HCT116 (cell line): Measurements from ENCODE around the gene STAT2. TPM values are rescaled to one million over a fixed set of nuclear protein-coding genes. Genes with fewer than 3 reads are reported as not detected.

Source experiments
- ATAC-seq: fragments of 200-7000 bp; cut with Tn5 transposase; 2 replicates; pipeline ENCODE4 v1.9.1; 2020; ENCODE audit warnings: mild to moderate bottlenecking, moderate library complexity
- BruUV-seq: library from RNA; stranded (reverse); fragments of 400-500 nt; replicated peaks from 2 replicates; lab custom pipeline; 2021; lab: Mats Ljungman, UMichigan
- CTCF ChIA-PET: fragments of 300-600 bp; sonication (Branson Sonifier 250); formaldehyde crosslinking; loops from one replicate; lab custom pipeline; 2021; ENCODE audit warnings: antibody characterized with exemption; lab: Charles Lee
- POLR2A ChIA-PET: fragments of 300-600, 350-600 bp; sonication (Branson Sonifier 250); formaldehyde crosslinking; loops from one replicate; lab custom pipeline; 2021; ENCODE audit warnings: antibody characterized with exemption; lab: Charles Lee
- RAD21 ChIA-PET, 2 experiments: fragments of 300-600 bp; sonication (Branson Sonifier 250); formaldehyde crosslinking; loops; one replicate each; lab custom pipeline; 2023; ENCODE audit warnings: low total read pairs in 2 of 2; ENCODE audit not compliant: uncharacterized antibody in 2 of 2, unreplicated experiment in 2 of 2, low non-redundant PET in 1 of 2; lab: Charles Lee
- DNase-seq: peaks from one replicate; pipeline ENCODE4 v3.0.0-alpha.2; 2010; ENCODE audit warnings: low read depth, low spot score
- H2AFZ ChIP-seq: fragments of 200-600 bp; shearing (Covaris generic), sonication (generic); 2 replicates; pipeline ENCODE4 v1.6.1; 2017; ENCODE audit warnings: low read depth, mixed run types, mixed read lengths, antibody characterized with exemption, low read length; ENCODE audit not compliant: poor library complexity, severe bottlenecking
- H3K27ac ChIP-seq: 2 replicates; pipeline ENCODE4 v1.5.1; 2012; ENCODE audit warnings: low read depth, low read length
- H3K27me3 ChIP-seq: fragments of 200-600 bp; sonication (generic); 2 replicates; pipeline ENCODE4 v1.6.1; 2016; ENCODE audit warnings: mixed run types, low read length, mixed read lengths; ENCODE audit not compliant: insufficient read depth
- H3K36me3 ChIP-seq, 2 experiments: fragments of 200-500 bp in 1 of 2; fragments of 200-600 bp in 1 of 2; sonication (Bioruptor generic) in 1 of 2; sonication (generic) in 1 of 2; 2 replicates each; pipeline versions ENCODE4 v1.5.1 to v1.6.1; 2014 to 2016; ENCODE audit warnings: low read length in 2 of 2, inconsistent platforms in 1 of 2, mixed read lengths in 1 of 2, mixed run types in 1 of 2; ENCODE audit not compliant: insufficient read depth in 2 of 2, control insufficient read depth in 1 of 2
- H3K4me1 ChIP-seq, 2 experiments: fragments of 200-600 bp in 1 of 2; sonication (generic) in 1 of 2; 2 replicates each; pipeline versions ENCODE4 v1.5.1 to v1.6.1; 2012 to 2017; ENCODE audit warnings: low read length in 2 of 2, inconsistent platforms in 1 of 2, mild to moderate bottlenecking in 1 of 2, mixed read lengths in 1 of 2, mixed run types in 1 of 2, moderate library complexity in 1 of 2; ENCODE audit not compliant: insufficient read depth in 2 of 2, control insufficient read depth in 1 of 2
- H3K4me2 ChIP-seq: fragments of 200-600 bp; sonication (generic); 2 replicates; pipeline ENCODE4 v1.6.1; 2017; ENCODE audit warnings: mixed run types, low read length, mixed read lengths
- H3K4me3 ChIP-seq, 2 experiments: fragments of 200-600 bp in 1 of 2; sonication (generic) in 1 of 2; replicated peaks in 1 of 2; 2 replicates each; pipeline ENCODE4 v1.5.1; 2011 to 2016; ENCODE audit warnings: low read length in 2 of 2, control low read depth in 1 of 2, low read depth in 1 of 2, mild to moderate bottlenecking in 1 of 2, mixed read lengths in 1 of 2, mixed run types in 1 of 2
- H3K79me2 ChIP-seq: fragments of 200-600 bp; sonication (generic); 2 replicates; pipeline ENCODE4 v1.6.1; 2017; ENCODE audit warnings: mild to moderate bottlenecking, mixed run types, low read length, moderate library complexity, mixed read lengths; ENCODE audit not compliant: insufficient read depth
- H3K9ac ChIP-seq: fragments of 200-600 bp; sonication (generic); 2 replicates; pipeline ENCODE4 v1.6.1; 2016; ENCODE audit warnings: low read length, mixed read lengths
- H3K9me2 ChIP-seq: fragments of 200-600 bp; sonication (generic), shearing (Covaris generic); 2 replicates; pipeline ENCODE4 v1.6.1; 2017; ENCODE audit warnings: mixed run types, mild to moderate bottlenecking, moderate library complexity; ENCODE audit not compliant: insufficient read depth
- H3K9me3 ChIP-seq, 2 experiments: fragments of 200-500 bp in 1 of 2; fragments of 200-600 bp in 1 of 2; sonication (Bioruptor generic) in 1 of 2; sonication (generic) in 1 of 2; 2 replicates each; pipeline ENCODE4 v1.6.1; 2014 to 2017; ENCODE audit warnings: low read length in 2 of 2, mixed read lengths in 2 of 2, inconsistent platforms in 1 of 2, low read depth in 1 of 2, mild to moderate bottlenecking in 1 of 2, mixed run types in 1 of 2, moderate library complexity in 1 of 2; ENCODE audit not compliant: control insufficient read depth in 1 of 2, insufficient read depth in 1 of 2
- H4K20me1 ChIP-seq: fragments of 200-600 bp; sonication (generic), shearing (Covaris generic); 2 replicates; pipeline ENCODE4 v1.6.1; 2017; ENCODE audit warnings: mixed run types, mild to moderate bottlenecking, moderate library complexity; ENCODE audit not compliant: insufficient read depth
- CBX3 ChIP-seq: IDR thresholded peaks from 2 replicates; pipeline ENCODE4 v1.6.1; 2012; ENCODE audit warnings: low read depth
- CEBPB ChIP-seq: IDR thresholded peaks from 2 replicates; pipeline ENCODE4 v1.6.1; 2012; ENCODE audit warnings: low read depth
- EGR1 ChIP-seq: IDR thresholded peaks from 2 replicates; pipeline ENCODE4 v1.6.1; 2012; ENCODE audit warnings: low read depth
- ELF1 ChIP-seq: IDR thresholded peaks from 2 replicates; pipeline ENCODE4 v1.6.1; 2012; ENCODE audit warnings: low read depth, borderline replicate concordance
- EZH2 ChIP-seq: fragments of 200-600 bp; sonication (generic); IDR thresholded peaks from 2 replicates; pipeline ENCODE4 v1.6.1; 2017; ENCODE audit warnings: antibody characterized with exemption, mixed run types
- FOSL1 ChIP-seq: IDR thresholded peaks from 2 replicates; pipeline ENCODE4 v1.6.1; 2012; ENCODE audit warnings: low read depth
- JUND ChIP-seq: IDR thresholded peaks from 2 replicates; pipeline ENCODE4 v1.6.1; 2012
- POLR2A ChIP-seq: IDR thresholded peaks from 2 replicates; pipeline ENCODE4 v1.7.0; 2011; ENCODE audit warnings: borderline replicate concordance; ENCODE audit not compliant: insufficient read depth, insufficient read length; ENCODE audit errors: extremely low read depth
- SRF ChIP-seq: IDR thresholded peaks from 2 replicates; pipeline ENCODE4 v1.6.1; 2012; ENCODE audit warnings: low read depth
- TCF7L2 ChIP-seq: IDR thresholded peaks from 2 replicates; pipeline ENCODE4 v1.7.0; 2011; ENCODE audit warnings: borderline replicate concordance, inconsistent platforms; ENCODE audit not compliant: insufficient read depth, insufficient read length; ENCODE audit errors: extremely low read depth
- YY1 ChIP-seq: IDR thresholded peaks from 2 replicates; pipeline ENCODE4 v1.6.1; 2011; ENCODE audit warnings: low read length, low read depth, moderate library complexity, mild to moderate bottlenecking; ENCODE audit not compliant: insufficient replicate concordance; ENCODE audit errors: extremely low read depth
- ZFX ChIP-seq: fragments of 450-650 bp; IDR thresholded peaks from 2 replicates; pipeline ENCODE4 v1.6.1; 2017
- ZNF274 ChIP-seq: fragments of 200-500 bp; sonication (Bioruptor generic); IDR thresholded peaks from 2 replicates; pipeline ENCODE4 v1.6.1; 2014; ENCODE audit warnings: mild to moderate bottlenecking, low read depth, low read length, inconsistent platforms
- intact Hi-C: fragments of 100-400 bp; cut with micrococcal nuclease; formaldehyde crosslinking; loops from 2 replicates; pipeline ENCODE4 v1.10.0; 2022
- total RNA-seq: library from RNA; stranded (reverse); gene quantifications from one replicate; pipeline ENCODE4 v1.2.1, GENCODE V29; 2021; ENCODE audit not compliant: unreplicated experiment
- TF ChIP-seq, protein P1 (sequence below): IDR thresholded peaks from 2 replicates; pipeline ENCODE4 v1.6.1; 2012
- TF ChIP-seq, protein P2 (sequence below): IDR thresholded peaks from 2 replicates; pipeline ENCODE4 v1.6.1; 2011; ENCODE audit warnings: mild to moderate bottlenecking, low read length, moderate library complexity; ENCODE audit not compliant: insufficient replicate concordance; ENCODE audit errors: extremely low read depth
- TF ChIP-seq, protein P3 (sequence below), 3 experiments: fragments of 200-600 bp in 1 of 3; sonication (generic) in 1 of 3; IDR thresholded peaks in 2 of 3; conservative IDR thresholded peaks in 1 of 3; 2 replicates each; pipeline ENCODE4 v1.5.1; 2012 to 2017; ENCODE audit warnings: low read depth in 2 of 3, low read length in 2 of 3, antibody characterized with exemption in 1 of 3, borderline replicate concordance in 1 of 3, control low read depth in 1 of 3, mild to moderate bottlenecking in 1 of 3, mixed read lengths in 1 of 3, mixed run types in 1 of 3, moderate library complexity in 1 of 3; ENCODE audit not compliant: insufficient read depth in 1 of 3

Gene STAT2
- total RNA-seq, 1 experiment from 2014 or later = 53.1 TPM

DNA sequence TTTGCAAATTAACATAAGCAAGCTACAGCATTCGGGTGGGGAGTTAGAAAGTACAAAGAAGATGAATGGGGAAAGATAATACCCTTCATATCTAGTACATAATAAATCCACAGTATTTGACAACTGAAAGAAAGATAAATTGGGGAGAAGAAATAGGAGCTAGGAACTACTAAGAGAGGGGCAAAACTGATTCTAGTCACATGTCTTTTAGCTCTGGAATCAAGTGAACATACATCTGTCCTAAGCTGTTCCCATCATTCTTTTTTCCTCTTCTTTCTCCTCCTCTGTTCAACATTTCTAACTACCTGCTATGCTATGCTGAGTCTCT lies 18.0 kb upstream of the STAT2 start:
- POLR2A ChIA-PET = interaction anchor here (1.3 to 1.6 kb wide), 2 partner anchors 8 to 17 kb away, joined by 3 to 5 read pairs; no protein-coding TSS in a partner anchor
- H3K9me3 ChIP-seq = no peaks in the 10 kb centered on the region
- no peak overlapping the region for H3K9ac ChIP-seq
- no peak for ATAC-seq
- CTCF ChIA-PET = interaction anchor here (2.4 kb wide), 1 partner anchor 87 kb away, joined by 10 read pairs; no protein-coding TSS in a partner anchor
- DNase-seq = no peak
- H2AFZ ChIP-seq = no peak overlapping the region
- no peaks in the 10 kb centered on the region for H3K36me3 ChIP-seq
- no TSS peak for BruUV-seq
- intact Hi-C loops = loop anchor here (1.0 kb wide), 1 partner anchor 86 kb away; no protein-coding TSS in a partner anchor
- TF ChIP-seq CBX3 = no peak
- TF ChIP-seq TCF7L2 = no peak
- TF ChIP-seq ELF1 = no peak
- no peak for TF ChIP-seq YY1
- no peak for TF ChIP-seq JUND
- no peak for TF ChIP-seq EGR1
- TF ChIP-seq, protein P1, sequence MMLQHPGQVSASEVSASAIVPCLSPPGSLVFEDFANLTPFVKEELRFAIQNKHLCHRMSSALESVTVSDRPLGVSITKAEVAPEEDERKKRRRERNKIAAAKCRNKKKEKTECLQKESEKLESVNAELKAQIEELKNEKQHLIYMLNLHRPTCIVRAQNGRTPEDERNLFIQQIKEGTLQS = no peak
- no peak for TF ChIP-seq FOSL1
- TF ChIP-seq ZNF274 = no peak
- TF ChIP-seq ZFX = no peak
- no peak for TF ChIP-seq SRF
- no peak for TF ChIP-seq EZH2
- TF ChIP-seq, protein P2, sequence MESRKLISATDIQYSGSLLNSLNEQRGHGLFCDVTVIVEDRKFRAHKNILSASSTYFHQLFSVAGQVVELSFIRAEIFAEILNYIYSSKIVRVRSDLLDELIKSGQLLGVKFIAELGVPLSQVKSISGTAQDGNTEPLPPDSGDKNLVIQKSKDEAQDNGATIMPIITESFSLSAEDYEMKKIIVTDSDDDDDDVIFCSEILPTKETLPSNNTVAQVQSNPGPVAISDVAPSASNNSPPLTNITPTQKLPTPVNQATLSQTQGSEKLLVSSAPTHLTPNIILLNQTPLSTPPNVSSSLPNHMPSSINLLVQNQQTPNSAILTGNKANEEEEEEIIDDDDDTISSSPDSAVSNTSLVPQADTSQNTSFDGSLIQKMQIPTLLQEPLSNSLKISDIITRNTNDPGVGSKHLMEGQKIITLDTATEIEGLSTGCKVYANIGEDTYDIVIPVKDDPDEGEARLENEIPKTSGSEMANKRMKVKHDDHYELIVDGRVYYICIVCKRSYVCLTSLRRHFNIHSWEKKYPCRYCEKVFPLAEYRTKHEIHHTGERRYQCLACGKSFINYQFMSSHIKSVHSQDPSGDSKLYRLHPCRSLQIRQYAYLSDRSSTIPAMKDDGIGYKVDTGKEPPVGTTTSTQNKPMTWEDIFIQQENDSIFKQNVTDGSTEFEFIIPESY = no peak
- no peak for TF ChIP-seq POLR2A
- no peak for TF ChIP-seq CEBPB
- TF ChIP-seq, protein P3, sequence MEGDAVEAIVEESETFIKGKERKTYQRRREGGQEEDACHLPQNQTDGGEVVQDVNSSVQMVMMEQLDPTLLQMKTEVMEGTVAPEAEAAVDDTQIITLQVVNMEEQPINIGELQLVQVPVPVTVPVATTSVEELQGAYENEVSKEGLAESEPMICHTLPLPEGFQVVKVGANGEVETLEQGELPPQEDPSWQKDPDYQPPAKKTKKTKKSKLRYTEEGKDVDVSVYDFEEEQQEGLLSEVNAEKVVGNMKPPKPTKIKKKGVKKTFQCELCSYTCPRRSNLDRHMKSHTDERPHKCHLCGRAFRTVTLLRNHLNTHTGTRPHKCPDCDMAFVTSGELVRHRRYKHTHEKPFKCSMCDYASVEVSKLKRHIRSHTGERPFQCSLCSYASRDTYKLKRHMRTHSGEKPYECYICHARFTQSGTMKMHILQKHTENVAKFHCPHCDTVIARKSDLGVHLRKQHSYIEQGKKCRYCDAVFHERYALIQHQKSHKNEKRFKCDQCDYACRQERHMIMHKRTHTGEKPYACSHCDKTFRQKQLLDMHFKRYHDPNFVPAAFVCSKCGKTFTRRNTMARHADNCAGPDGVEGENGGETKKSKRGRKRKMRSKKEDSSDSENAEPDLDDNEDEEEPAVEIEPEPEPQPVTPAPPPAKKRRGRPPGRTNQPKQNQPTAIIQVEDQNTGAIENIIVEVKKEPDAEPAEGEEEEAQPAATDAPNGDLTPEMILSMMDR (IDR thresholded peaks at IDR 0.05 in 2 of 3, conservative IDR thresholded peaks at IDR 0.05 in 1 of 3; ENCODE audit: borderline replicate concordance in 1 of 3, insufficient read depth in 1 of 3, low read depth in 2 of 3, low read length in 2 of 3) = no peak
- no peak overlapping the region for H3K4me3 ChIP-seq
- H3K9me2 ChIP-seq = no peaks in the 10 kb centered on the region
- H3K4me1 ChIP-seq = peaks cover 0 to 7% of the 10 kb centered on the region in 2 experiments; a peak in 1 of 4 replicates
- no peak overlapping the region for H3K4me2 ChIP-seq
- H3K79me2 ChIP-seq = no peaks in the 10 kb centered on the region
- H4K20me1 ChIP-seq = no peaks in the 10 kb centered on the region
- RAD21 ChIA-PET = no interaction called here
- no peaks in the 10 kb centered on the region for H3K27me3 ChIP-seq
- H3K27ac ChIP-seq = no peak overlapping the region
